HUES64 (cell line): ENCODE measurements around the gene SREK1.

ENCODE experiments used
- H3K27ac ChIP-seq: 2 replicates; pipeline ENCODE4 v1.7.0; 2013; ENCODE audit warnings: low read depth, low read length, inconsistent platforms
- H3K27me3 ChIP-seq: 2 replicates; pipeline ENCODE4 v1.6.1; 2013; ENCODE audit warnings: mild to moderate bottlenecking, low read length; ENCODE audit not compliant: insufficient read depth
- H3K36me3 ChIP-seq: 2 replicates; pipeline ENCODE4 v1.6.1; 2013; ENCODE audit warnings: mild to moderate bottlenecking, low read length; ENCODE audit not compliant: insufficient read depth
- H3K4me1 ChIP-seq: 2 replicates; pipeline ENCODE4 v1.6.1; 2013; ENCODE audit warnings: mild to moderate bottlenecking, low read length, moderate library complexity; ENCODE audit not compliant: insufficient read depth
- H3K4me3 ChIP-seq: 2 replicates; pipeline ENCODE4 v1.5.1; 2013; ENCODE audit warnings: mild to moderate bottlenecking, low read length, moderate library complexity
- H3K9ac ChIP-seq: 2 replicates; pipeline ENCODE4 v1.6.1; 2013; ENCODE audit warnings: mild to moderate bottlenecking, low read depth, low read length
- H3K9me3 ChIP-seq: 2 replicates; pipeline ENCODE4 v1.6.1; 2013; ENCODE audit warnings: low read depth, low read length; ENCODE audit not compliant: insufficient read depth
- WGBS: fragments of 150-250, 120-280 bp; methylation state at CpG from one replicate; pipeline ENCODE4 v1.1.7; 2013; ENCODE audit warnings: missing lambda C conversion rate; 5-methylcytosine and 5-hydroxymethylcytosine counted together

SREK1 gene

GRCh38 chr5:66138637-66139317 lies 5.3 kb upstream of the SREK1 start:
- Histone ChIP-seq H3K27me3 (no peaks in the 10 kb centered on the region), H3K9ac (no peak overlapping the region), H3K4me3 (no peak overlapping the region), H3K4me1 (peaks cover 5% of the 10 kb centered on the region; the same call in 1 of the 2 replicates), H3K36me3 (no peaks in the 10 kb centered on the region), H3K9me3 (no peaks in the 10 kb centered on the region), H3K27ac (no peak overlapping the region)
- 90% methylated on average over 1 of the region's 1 CpG for WGBS

- no peaks in the 10 kb centered on the region for H3K36me3 ChIP-seq
- no peak overlapping the region for H3K4me3 ChIP-seq
- H3K9me3 ChIP-seq: no peaks in the 10 kb centered on the region
- H3K27me3 ChIP-seq: no peaks in the 10 kb centered on the region
- H3K9ac ChIP-seq: no peak overlapping the region
- H3K4me1 ChIP-seq: peaks cover 5% of the 10 kb centered on the region; the same call in 1 of the 2 replicates
- WGBS: 94% methylated on average over 2 of the region's 2 CpGs
- H3K27ac ChIP-seq: no peak overlapping the region
These were observed 4.8 kb upstream of the SREK1 start for GRCh38 chr5:66139318-66139712.

GRCh38 chr5:66142417-66142816 lies 1.7 kb upstream of the SREK1 start:
- no peak overlapping the region for H3K27ac ChIP-seq
- H3K9ac ChIP-seq: no peak overlapping the region
- H3K4me3 ChIP-seq: no peak overlapping the region
- H3K27me3 ChIP-seq: no peaks in the 10 kb centered on the region
- WGBS: 93% methylated on average over 2 of the region's 2 CpGs
- peaks cover 13% of the 10 kb centered on the region; the same call in 1 of the 2 replicates for H3K4me1 ChIP-seq
- no peaks in the 10 kb centered on the region for H3K9me3 ChIP-seq
- H3K36me3 ChIP-seq: no peaks in the 10 kb centered on the region

- Histone ChIP-seq H3K9ac (peak overlapping the region; percentile 98), H3K9me3 (no peaks in the 10 kb centered on the region), H3K27ac (peak overlapping the region; percentile 100), H3K4me3 (peak overlapping the region; percentile 94), H3K27me3 (no peaks in the 10 kb centered on the region), H3K4me1 (peaks cover 13% of the 10 kb centered on the region; the same call in 1 of the 2 replicates), H3K36me3 (peaks cover under 1% of the 10 kb centered on the region; the same call in 1 of the 2 replicates)
- 34% methylated on average over 16 of the region's 16 CpGs for WGBS
These were observed 527 bp upstream of the SREK1 start for GRCh38 chr5:66143473-66144073.

- WGBS: under 1% methylated on average over 19 of the region's 22 CpGs
- Histone ChIP-seq H3K9me3 (no peaks in the 10 kb centered on the region), H3K27ac (peak overlapping the region; percentile 100), H3K4me3 (peak overlapping the region; percentile 94), H3K27me3 (no peaks in the 10 kb centered on the region), H3K9ac (peak overlapping the region; percentile 98), H3K4me1 (peaks cover 13% of the 10 kb centered on the region; the same call in 1 of the 2 replicates), H3K36me3 (peaks cover 6% of the 10 kb centered on the region; the same call in 1 of the 2 replicates)
These were observed 812 bp downstream of the SREK1 start for GRCh38 chr5:66144834-66145390.

- H3K9me3 ChIP-seq: no peaks in the 10 kb centered on the region
- 88% methylated on average over 8 of the region's 8 CpGs for WGBS
- peaks cover 6% of the 10 kb centered on the region; the same call in 1 of the 2 replicates for H3K36me3 ChIP-seq
- peaks cover 13% of the 10 kb centered on the region; the same call in 1 of the 2 replicates for H3K4me1 ChIP-seq
- no peaks in the 10 kb centered on the region for H3K27me3 ChIP-seq
- H3K27ac ChIP-seq: no peak overlapping the region
- H3K9ac ChIP-seq: peak overlapping the region; percentile 98; the same call in 1 of the 2 replicates
- peak overlapping the region; percentile 94 for H3K4me3 ChIP-seq
These were observed 1.6 kb downstream of the SREK1 start for GRCh38 chr5:66145737-66146136.

- H3K36me3 ChIP-seq: peaks cover 10% of the 10 kb centered on the region; the same call in 1 of the 2 replicates
- H3K4me3 ChIP-seq: no peak overlapping the region
- 0 out of 2 replicates have a peak, but pooled peaks cover 16% of the 10 kb centered on the region for H3K4me1 ChIP-seq
- H3K27ac ChIP-seq: no peak overlapping the region
- H3K9me3 ChIP-seq: no peaks in the 10 kb centered on the region
- no peaks in the 10 kb centered on the region for H3K27me3 ChIP-seq
- 92% methylated on average over 3 of the region's 3 CpGs for WGBS
- no peak overlapping the region for H3K9ac ChIP-seq
These were observed 5.8 kb downstream of the SREK1 start for GRCh38 chr5:66149950-66150349.

- 87% methylated on average over 2 of the region's 2 CpGs for WGBS
- no peak overlapping the region for H3K9ac ChIP-seq
- no peak overlapping the region for H3K27ac ChIP-seq
- no peaks in the 10 kb centered on the region for H3K27me3 ChIP-seq
- H3K36me3 ChIP-seq: peaks cover 20% of the 10 kb centered on the region
- H3K4me1 ChIP-seq: 0 out of 2 replicates have a peak, but pooled peaks cover 9% of the 10 kb centered on the region
- H3K9me3 ChIP-seq: no peaks in the 10 kb centered on the region
- no peak overlapping the region for H3K4me3 ChIP-seq
These were observed 6.9 kb downstream of the SREK1 start for GRCh38 chr5:66151030-66151429.

GRCh38 chr5:66151491-66151890 lies 7.4 kb downstream of the SREK1 start:
- no peaks in the 10 kb centered on the region for H3K27me3 ChIP-seq
- H3K36me3 ChIP-seq: peaks cover 24% of the 10 kb centered on the region
- H3K27ac ChIP-seq: no peak overlapping the region
- H3K9ac ChIP-seq: no peak overlapping the region
- H3K9me3 ChIP-seq: no peaks in the 10 kb centered on the region
- H3K4me3 ChIP-seq: no peak overlapping the region
- H3K4me1 ChIP-seq: 0 out of 2 replicates have a peak, but pooled peaks cover 8% of the 10 kb centered on the region
- WGBS: 100% methylated on average over 1 of the region's 1 CpG

- Histone ChIP-seq H3K9me3 (no peaks in the 10 kb centered on the region), H3K4me3 (no peak overlapping the region), H3K27me3 (no peaks in the 10 kb centered on the region), H3K9ac (no peak overlapping the region), H3K27ac (no peak overlapping the region), H3K4me1 (peaks cover 8% of the 10 kb centered on the region; the same call in 1 of the 2 replicates), H3K36me3 (peaks cover 58% of the 10 kb centered on the region)
- no CpG with 5 or more reads among the region's 1 CpG for WGBS
These were observed 12.9 kb downstream of the SREK1 start for GRCh38 chr5:66157046-66157445.

- H3K36me3 ChIP-seq: peaks cover 84% of the 10 kb centered on the region
- H3K9me3 ChIP-seq: no peaks in the 10 kb centered on the region
- H3K27me3 ChIP-seq: no peaks in the 10 kb centered on the region
- H3K4me3 ChIP-seq: no peak overlapping the region
- 94% methylated on average over 3 of the region's 5 CpGs for WGBS
- no peak overlapping the region for H3K27ac ChIP-seq
- H3K9ac ChIP-seq: no peak overlapping the region
- no peaks in the 10 kb centered on the region; the same call in 1 of the 2 replicates for H3K4me1 ChIP-seq
These were observed 17.3 kb downstream of the SREK1 start for GRCh38 chr5:66161356-66161755.
